ENCODE results near the gene BUD31.

- TF ChIP-seq CTCF (IDR thresholded peaks at IDR 0.05 in 2 of 3, conservative IDR thresholded peaks at IDR 0.05 in 1 of 3; ENCODE audit: borderline replicate concordance in 1 of 3, insufficient read depth in 1 of 3, low read depth in 2 of 3, low read length in 2 of 3) (no peak), EZH2 (IDR thresholded peaks at IDR 0.05) (no peak), SP1 (IDR thresholded peaks at IDR 0.05; ENCODE audit: low read depth) (no peak), POLR2AphosphoS5 (IDR thresholded peaks at IDR 0.05; ENCODE audit: low read depth, low read length) (no peak), POLR2A (IDR thresholded peaks at IDR 0.05; ENCODE audit: borderline replicate concordance, extremely low read depth, insufficient read depth, insufficient read length) (no peak), SIN3A (IDR thresholded peaks at IDR 0.05; ENCODE audit: low read depth) (no peak), REST (IDR thresholded peaks at IDR 0.05; ENCODE audit: low read depth) (no peak), EGR1 (IDR thresholded peaks at IDR 0.05; ENCODE audit: low read depth) (no peak), ZFX (IDR thresholded peaks at IDR 0.05) (no peak), RAD21 (IDR thresholded peaks at IDR 0.05; ENCODE audit: low read depth) (no peak), TCF7L2 (IDR thresholded peaks at IDR 0.05; ENCODE audit: borderline replicate concordance, extremely low read depth, insufficient read depth, insufficient read length) (no peak), EZH2phosphoT487 (IDR thresholded peaks at IDR 0.05; ENCODE audit: borderline replicate concordance) (no peak)
These were observed 43.2 kb downstream of the BUD31 start for GRCh38 chr7:99451936-99452335.

Measured in HCT116 (cell line).